HG02798 (cell line): ENCODE results near the gene THSD4.
"Not testable (repeated sequence)": the region's sequence is repeated elsewhere in the genome, so short reads cannot be mapped to it uniquely, and the experiment has no call there.

Experiments used
- ATAC-seq: cut with Tn5 transposase; IDR thresholded peaks from one replicate; pipeline ENCODE4 v1.9.1; 2021; ENCODE audit warnings: mild to moderate bottlenecking; ENCODE audit not compliant: unreplicated experiment, poor library complexity

The THSD4 gene

GRCh38 chr15:71118881-71119632, 3.8 kb downstream of the THSD4 start:
- no peak for ATAC-seq

- ATAC-seq, result no peak
These were observed 5.2 kb downstream of the THSD4 start for GRCh38 chr15:71120428-71120944.

- no peak for ATAC-seq
These were observed 6.2 kb downstream of the THSD4 start for GRCh38 chr15:71121442-71121841.

- ATAC-seq, result no peak
These were observed 9.9 kb downstream of the THSD4 start for GRCh38 chr15:71124937-71125790.

- no peak for ATAC-seq
These were observed 10.7 kb downstream of the THSD4 start for GRCh38 chr15:71125831-71126450.

GRCh38 chr15:71127083-71127482, 11.8 kb downstream of the THSD4 start:
- no peak for ATAC-seq

- not testable (repeated sequence) for ATAC-seq
These were observed 12.9 kb downstream of the THSD4 start for GRCh38 chr15:71128159-71128558.

- no peak for ATAC-seq
These were observed 13.8 kb downstream of the THSD4 start for GRCh38 chr15:71128939-71129562.

- no peak for ATAC-seq
These were observed 14.4 kb downstream of the THSD4 start for GRCh38 chr15:71129669-71130068.

- no peak for ATAC-seq
These were observed 16.5 kb downstream of the THSD4 start for GRCh38 chr15:71131601-71132362.

GRCh38 chr15:71133747-71134472, 18.6 kb downstream of the THSD4 start:
- no peak for ATAC-seq

GRCh38 chr15:71136159-71136783, 21.0 kb downstream of the THSD4 start:
- no peak for ATAC-seq

- ATAC-seq, result no peak
These were observed 21.7 kb downstream of the THSD4 start for GRCh38 chr15:71136793-71137518.

- no peak for ATAC-seq
These were observed 23.2 kb downstream of the THSD4 start for GRCh38 chr15:71138473-71138872.

GRCh38 chr15:71139241-71139640, 24.0 kb downstream of the THSD4 start:
- no peak for ATAC-seq

GRCh38 chr15:71141572-71141971, 26.3 kb downstream of the THSD4 start:
- no peak for ATAC-seq

- no peak for ATAC-seq
These were observed 27.5 kb downstream of the THSD4 start for GRCh38 chr15:71142780-71143179.
